Ectodermal cell (in vitro differentiated cells): Measurements from ENCODE around the gene CEP72.

Experiments
- H3K27ac ChIP-seq: 2 replicates; pipeline ENCODE4 v1.7.0; 2013; ENCODE audit warnings: mild to moderate bottlenecking, low read depth, low read length; ENCODE audit not compliant: insufficient read depth, poor library complexity, severe bottlenecking
- H3K27me3 ChIP-seq: 2 replicates; pipeline ENCODE4 v1.7.0; 2013; ENCODE audit warnings: mild to moderate bottlenecking, low read length; ENCODE audit not compliant: insufficient read depth, control insufficient read depth, poor library complexity, severe bottlenecking
- H3K36me3 ChIP-seq: one replicate; pipeline ENCODE4 v1.7.0; 2013; ENCODE audit warnings: low read length; ENCODE audit not compliant: control insufficient read depth, insufficient read depth
- H3K4me1 ChIP-seq: one replicate; pipeline ENCODE4 v1.7.0; 2013; ENCODE audit warnings: low read length; ENCODE audit not compliant: control insufficient read depth, insufficient read depth
- H3K4me3 ChIP-seq: 2 replicates; pipeline ENCODE4 v1.7.0; 2013; ENCODE audit warnings: low read depth, low read length, control low read depth; ENCODE audit not compliant: insufficient read depth
- H3K9me3 ChIP-seq: 2 replicates; pipeline ENCODE4 v1.7.0; 2013; ENCODE audit warnings: mild to moderate bottlenecking, low read length, moderate library complexity; ENCODE audit not compliant: control insufficient read depth
- WGBS, 2 experiments: methylation state at CpG; one replicate each; pipeline ENCODE4 v1.1.7; 2013; ENCODE audit warnings: missing lambda C conversion rate in 2 of 2; 5-methylcytosine and 5-hydroxymethylcytosine counted together

Gene CEP72

DNA sequence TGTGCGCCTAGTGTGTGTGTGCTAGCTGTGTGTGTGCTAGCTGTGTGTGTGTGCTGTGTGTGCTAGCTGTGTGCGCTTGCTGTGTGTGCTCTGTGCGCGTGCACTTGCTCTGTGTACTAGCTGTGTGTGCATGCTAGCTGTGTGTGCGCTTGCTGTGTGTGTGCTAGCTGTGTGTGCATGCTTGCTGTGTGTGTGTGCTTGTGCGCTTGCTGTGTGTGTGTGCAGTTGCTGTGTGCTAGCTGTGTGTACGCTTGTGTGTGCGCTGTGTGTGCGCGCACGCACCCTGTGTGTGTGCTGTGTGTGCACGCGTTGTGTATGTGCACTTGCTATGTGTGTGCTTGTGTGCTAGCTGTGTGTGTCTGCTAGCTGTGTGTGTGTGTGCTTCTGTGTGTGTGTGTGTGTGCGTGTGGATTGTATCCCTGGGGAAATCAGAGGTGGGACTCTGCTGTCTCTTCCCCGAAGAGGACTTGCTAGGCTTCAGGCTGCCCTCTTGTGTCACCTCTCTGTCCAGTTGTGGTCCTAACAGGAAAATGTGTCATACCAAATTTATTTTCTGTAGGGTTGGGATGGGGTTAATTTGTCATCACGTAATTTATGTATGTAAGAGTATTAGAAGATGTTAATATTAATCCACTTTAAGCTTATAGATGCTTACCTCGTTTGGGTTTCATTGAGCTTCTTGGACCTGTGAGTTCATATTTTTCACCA lies 42.1 kb downstream of the CEP72 start:
- Histone ChIP-seq H3K36me3 (peaks cover 43% of the 10 kb centered on the region), H3K4me3 (no peak overlapping the region), H3K9me3 (no peaks in the 10 kb centered on the region), H3K27ac (no peak overlapping the region), H3K4me1 (no peaks in the 10 kb centered on the region), H3K27me3 (no peaks in the 10 kb centered on the region)
- 95 to 98% methylated on average over 16 to 17 of the region's 17 CpGs for WGBS, 2 experiments

DNA sequence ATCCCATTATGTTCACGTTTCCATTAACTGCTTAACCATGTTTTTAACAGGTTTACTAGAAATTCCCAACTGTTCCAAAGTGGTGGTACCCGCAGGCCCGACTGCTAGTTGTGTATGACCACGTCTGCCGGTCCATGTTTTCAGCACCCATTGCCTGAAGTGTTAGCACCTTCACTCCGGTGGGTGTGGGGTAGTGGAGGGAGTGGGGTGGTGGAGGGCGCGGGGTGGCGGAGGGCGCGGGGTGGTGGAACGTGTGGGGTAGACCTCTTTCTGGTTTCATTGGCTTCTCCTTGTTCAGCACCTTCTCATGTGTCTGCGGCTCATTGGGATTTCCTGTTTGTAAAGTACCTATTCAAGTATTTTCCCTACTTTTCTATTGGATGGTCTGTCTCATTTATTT lies 43.3 kb downstream of the CEP72 start:
- Histone ChIP-seq H3K27me3 (no peaks in the 10 kb centered on the region), H3K4me1 (no peaks in the 10 kb centered on the region), H3K4me3 (no peak overlapping the region), H3K27ac (no peak overlapping the region), H3K36me3 (peaks cover 45% of the 10 kb centered on the region), H3K9me3 (no peaks in the 10 kb centered on the region)
- 96 to 98% methylated on average over 13 of the region's 13 CpGs for WGBS, 2 experiments

DNA sequence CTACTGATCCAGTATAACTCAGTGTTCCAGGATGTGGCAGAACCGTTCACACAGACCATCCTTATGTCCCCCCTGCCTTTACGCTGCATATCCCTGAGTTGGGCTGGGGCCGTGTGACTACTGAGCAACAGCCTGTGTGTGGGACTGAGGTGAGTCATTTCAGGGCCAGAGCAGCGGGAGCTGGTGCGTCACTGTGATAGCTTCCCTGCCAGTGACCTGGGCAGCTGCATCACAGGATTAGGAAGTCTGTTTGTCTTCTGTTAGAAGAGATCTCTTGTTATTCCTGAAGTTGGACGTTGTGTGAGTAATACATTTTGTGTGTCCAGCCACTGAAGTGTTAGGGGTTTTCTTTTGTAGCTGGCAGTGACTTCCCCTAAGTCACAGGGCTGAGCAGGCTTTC lies 45.4 kb downstream of the CEP72 start:
- Histone ChIP-seq H3K4me3 (no peak overlapping the region), H3K27me3 (no peaks in the 10 kb centered on the region), H3K27ac (no peak overlapping the region), H3K4me1 (no peaks in the 10 kb centered on the region), H3K36me3 (peaks cover 48% of the 10 kb centered on the region), H3K9me3 (no peaks in the 10 kb centered on the region)
- WGBS, 2 experiments = 94 to 96% methylated on average over 6 of the region's 6 CpGs

DNA sequence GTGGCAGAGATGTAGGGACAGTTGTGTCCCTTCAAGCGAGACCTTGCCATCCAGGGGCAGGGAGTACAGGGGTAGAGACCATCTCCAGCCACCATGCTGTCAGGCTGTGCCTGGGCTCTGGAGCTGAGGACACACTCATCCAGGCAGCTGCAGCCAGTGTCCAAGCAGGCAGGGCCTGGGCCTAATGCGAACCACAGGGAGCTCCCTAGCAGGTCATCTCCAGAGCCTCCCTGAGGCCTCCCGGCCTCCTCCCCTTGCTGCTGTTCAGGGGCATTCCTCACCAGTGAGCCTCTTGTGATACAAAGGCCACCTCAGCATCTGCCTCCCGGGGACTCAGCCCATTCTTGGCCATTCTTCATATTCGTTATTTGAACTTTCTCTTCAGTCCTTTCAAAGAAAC lies 46.0 kb downstream of the CEP72 start:
- no peaks in the 10 kb centered on the region for H3K9me3 ChIP-seq
- H3K4me1 ChIP-seq = no peaks in the 10 kb centered on the region
- no peak overlapping the region for H3K4me3 ChIP-seq
- no peaks in the 10 kb centered on the region for H3K27me3 ChIP-seq
- no peak overlapping the region for H3K27ac ChIP-seq
- H3K36me3 ChIP-seq = peaks cover 43% of the 10 kb centered on the region
- WGBS, 2 experiments = 93 to 94% methylated on average over 5 of the region's 5 CpGs

DNA sequence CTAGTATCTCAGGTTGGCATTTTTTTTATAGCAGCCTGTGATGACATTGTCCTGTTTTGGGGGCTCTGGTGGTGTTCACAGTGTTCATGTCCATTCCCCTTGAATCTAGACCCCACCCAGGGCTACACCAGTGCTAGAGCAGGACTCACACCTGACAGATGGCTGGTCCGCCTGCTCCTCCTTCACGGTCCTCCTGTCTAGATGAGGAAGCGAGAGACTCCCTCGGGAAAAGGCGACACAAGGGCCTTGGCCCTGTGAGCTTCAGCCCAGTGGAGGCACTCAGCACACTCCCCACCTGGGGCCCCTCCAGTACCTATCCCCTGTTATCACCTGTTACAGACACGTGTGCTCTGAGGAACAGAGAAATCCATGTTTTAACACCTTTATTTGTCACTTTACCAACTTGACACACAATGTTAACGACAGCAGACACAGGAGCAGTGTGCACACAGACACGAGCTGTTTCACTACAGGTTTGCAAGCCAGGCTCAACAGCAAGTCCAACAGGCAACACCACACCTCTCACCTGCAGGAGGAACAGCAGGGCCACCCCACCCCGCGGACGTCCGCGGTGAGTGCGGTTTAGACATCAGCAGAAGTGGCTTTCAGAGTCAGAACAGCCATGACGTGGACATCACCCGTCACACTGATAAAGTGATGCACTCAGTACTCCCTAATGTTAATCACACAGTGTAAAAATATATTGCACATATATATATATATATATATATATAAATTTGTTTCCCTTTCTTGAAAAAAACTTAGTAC lies 47.5 kb downstream of the CEP72 start:
- Histone ChIP-seq H3K36me3 (peaks cover 30% of the 10 kb centered on the region), H3K4me3 (no peak overlapping the region), H3K27me3 (no peaks in the 10 kb centered on the region), H3K27ac (no peak overlapping the region), H3K9me3 (no peaks in the 10 kb centered on the region), H3K4me1 (no peaks in the 10 kb centered on the region)
- 95% methylated on average over 15 to 16 of the region's 16 CpGs for WGBS, 2 experiments

DNA sequence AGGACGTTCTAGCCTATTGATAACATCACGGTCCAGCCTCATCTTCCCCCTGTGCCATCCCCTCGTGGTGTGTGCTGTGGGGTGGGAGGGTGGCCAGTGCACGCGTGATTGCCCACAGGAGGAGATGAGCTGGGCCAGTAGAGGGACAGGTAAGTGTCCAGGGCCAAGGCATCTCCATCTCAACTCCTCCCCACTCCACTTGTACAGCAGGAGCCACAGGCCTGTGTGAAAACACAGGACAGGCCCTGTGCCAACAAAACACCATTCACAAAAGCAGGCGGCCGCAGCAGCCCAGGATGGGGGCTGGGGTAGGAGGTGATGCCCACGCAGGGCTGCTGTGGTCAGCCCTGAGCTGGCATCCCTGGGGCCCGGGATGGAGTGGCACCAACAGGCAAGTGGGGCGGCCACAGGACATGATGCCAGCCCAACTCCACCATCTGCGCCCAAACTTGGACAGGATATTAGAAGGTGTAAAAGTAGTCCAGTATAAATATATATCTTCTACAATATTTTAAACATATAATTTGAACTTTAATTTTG lies 48.4 kb downstream of the CEP72 start:
- peaks cover 30% of the 10 kb centered on the region for H3K36me3 ChIP-seq
- H3K27me3 ChIP-seq = no peaks in the 10 kb centered on the region
- no peak overlapping the region for H3K4me3 ChIP-seq
- WGBS, 2 experiments = 91 to 97% methylated on average over 10 of the region's 11 CpGs
- H3K27ac ChIP-seq = no peak overlapping the region
- no peaks in the 10 kb centered on the region for H3K9me3 ChIP-seq
- H3K4me1 ChIP-seq = no peaks in the 10 kb centered on the region

DNA sequence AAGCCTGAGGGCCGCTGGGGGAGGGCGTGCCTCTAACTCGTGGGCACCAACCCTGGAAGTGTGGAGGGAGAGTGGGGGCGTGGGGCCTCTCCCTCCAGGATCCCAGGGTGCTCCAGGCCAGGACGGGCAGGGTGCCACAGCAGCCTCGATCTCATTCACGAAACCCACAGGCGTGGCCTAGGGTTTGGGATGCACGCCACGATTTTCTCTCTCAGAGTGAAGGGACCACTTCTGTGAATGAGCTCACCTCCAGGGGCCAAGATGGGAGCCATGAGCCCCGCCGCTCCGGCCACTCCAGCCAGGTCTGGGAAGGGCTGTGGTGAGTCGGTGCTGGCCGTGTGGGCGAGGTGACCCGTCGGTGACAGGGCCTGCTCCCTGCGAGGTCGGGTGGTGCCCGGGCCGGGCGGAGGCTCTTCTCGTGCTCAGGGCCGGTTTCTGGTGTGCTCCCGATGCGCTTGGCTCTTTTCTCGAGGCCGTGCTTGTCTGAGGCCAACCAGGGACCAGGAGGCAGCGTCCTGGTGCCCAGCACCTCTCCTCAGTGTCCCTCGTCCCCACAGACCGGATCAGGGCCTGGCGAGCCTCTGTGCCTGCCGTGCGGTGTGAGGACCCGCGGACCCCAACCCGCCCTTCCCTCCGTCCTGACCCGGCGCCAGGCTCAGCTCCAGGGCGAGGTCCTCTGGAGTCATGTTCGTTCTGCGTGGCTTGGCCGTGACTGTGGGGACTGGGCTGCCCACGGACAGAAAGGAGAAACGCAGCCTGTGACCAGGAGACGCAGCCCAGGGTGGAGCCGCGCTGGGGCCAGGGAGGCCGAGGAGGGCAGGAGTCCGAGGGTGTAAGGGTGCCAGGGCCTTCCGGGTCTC lies 50.0 kb downstream of the CEP72 start:
- Histone ChIP-seq H3K4me3 (no peak overlapping the region), H3K27ac (no peak overlapping the region), H3K36me3 (peaks cover 31% of the 10 kb centered on the region), H3K9me3 (no peaks in the 10 kb centered on the region), H3K4me1 (no peaks in the 10 kb centered on the region), H3K27me3 (no peaks in the 10 kb centered on the region)
- 96% methylated on average over 53 of the region's 53 CpGs for WGBS, 2 experiments

DNA sequence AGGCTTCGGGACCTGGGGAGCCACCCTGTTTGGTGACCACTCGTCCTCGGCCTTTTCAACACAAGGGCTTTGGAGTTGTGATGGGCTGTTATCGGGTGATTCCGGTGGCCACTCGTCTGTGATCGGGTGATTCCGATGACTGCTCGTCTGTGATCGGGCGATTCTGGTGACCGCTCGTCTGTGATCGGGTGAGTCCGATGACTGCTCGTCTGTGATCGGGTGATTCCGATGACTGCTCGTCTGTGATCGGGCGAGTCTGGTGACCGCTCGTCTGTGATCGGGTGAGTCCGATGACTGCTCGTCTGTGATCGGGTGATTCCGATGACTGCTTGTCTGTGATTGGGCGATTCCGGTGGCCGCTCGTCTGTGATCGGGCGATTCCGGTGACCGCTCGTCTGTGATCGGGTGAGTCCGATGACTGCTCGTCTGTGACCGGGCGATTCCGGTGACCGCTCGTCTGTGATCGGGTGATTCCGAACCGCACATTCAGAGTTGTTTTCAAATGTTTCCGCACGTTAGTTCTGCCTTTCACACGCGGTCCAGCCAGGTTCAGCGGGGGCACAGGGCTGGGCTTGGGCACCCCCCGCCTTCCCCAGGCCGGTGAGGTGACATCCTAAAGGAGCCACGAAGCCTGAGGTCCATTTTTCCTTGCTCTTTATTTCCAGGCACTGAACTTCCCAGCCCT lies 50.8 kb downstream of the CEP72 start:
- no peak overlapping the region for H3K4me3 ChIP-seq
- WGBS, 2 experiments = 96 to 97% methylated on average over 56 of the region's 56 CpGs
- no peak overlapping the region for H3K27ac ChIP-seq
- no peaks in the 10 kb centered on the region for H3K9me3 ChIP-seq
- no peaks in the 10 kb centered on the region for H3K4me1 ChIP-seq
- H3K27me3 ChIP-seq = no peaks in the 10 kb centered on the region
- H3K36me3 ChIP-seq = peaks cover 24% of the 10 kb centered on the region

DNA sequence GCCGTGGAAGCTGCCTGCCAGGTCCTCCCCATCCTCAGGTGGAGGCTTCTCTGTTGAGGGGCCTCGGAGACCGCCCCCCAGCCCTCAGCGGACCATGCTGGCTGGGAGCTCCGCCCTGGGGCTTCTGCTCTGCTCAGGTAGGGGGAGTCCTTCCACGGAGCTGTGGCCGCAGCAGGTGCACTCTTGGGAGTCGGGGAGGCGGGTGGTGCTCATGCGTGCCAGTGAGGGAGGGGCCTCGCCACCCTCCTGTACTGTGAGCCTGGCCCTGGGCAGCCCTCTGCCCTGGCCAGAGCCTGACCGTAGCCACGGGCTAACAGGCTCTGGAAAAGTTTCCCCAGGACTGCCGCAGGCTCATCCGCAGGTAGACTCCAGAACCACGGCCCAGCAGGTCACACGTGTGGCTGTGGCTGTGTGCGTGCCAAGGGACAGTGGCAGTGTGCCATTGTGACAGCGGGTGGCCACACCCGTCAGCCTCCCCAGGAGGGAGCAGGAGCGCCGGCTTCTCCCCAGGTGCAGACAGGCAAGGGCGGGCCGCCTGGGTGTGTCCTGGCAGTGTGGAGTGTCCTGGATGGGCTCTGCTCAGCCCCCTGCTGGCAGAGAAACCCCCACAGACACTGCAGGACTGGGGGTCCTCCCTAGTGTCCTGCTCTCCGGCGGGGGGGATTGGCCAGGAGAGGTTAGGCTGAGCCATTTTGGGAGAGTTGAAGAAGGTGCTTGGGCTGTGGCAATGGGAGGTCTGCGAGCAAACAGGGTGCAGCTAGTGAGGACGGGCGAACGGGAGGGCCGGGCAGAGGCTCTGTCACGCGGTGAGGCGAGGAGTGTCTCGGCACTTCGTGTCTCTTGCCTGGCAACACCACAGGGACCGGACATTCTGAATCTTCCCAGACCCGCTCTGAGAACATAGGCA lies 51.5 kb downstream of the CEP72 start:
- Histone ChIP-seq H3K4me3 (no peak overlapping the region), H3K4me1 (no peaks in the 10 kb centered on the region), H3K36me3 (peaks cover 20% of the 10 kb centered on the region), H3K9me3 (no peaks in the 10 kb centered on the region), H3K27ac (no peak overlapping the region), H3K27me3 (no peaks in the 10 kb centered on the region)
- WGBS, 2 experiments = 96% methylated on average over 38 of the region's 38 CpGs
